NCI-H2171 treated with DMSO at 0.1 percent for 48 hours (cell line): ENCODE results near the gene PIM1.
"Not testable (repeated sequence)": the region's sequence is repeated elsewhere in the genome, so short reads cannot be mapped to it uniquely, and the experiment has no call there.

Experiments used
- DNase-seq: peaks from one replicate; lab custom pipeline; 2025; lab: John Stamatoyannopoulos, UW

The PIM1 gene

GRCh38 chr6:37188962-37189510 is 19.1 kb downstream of the PIM1 start:
- DNase-seq: no peak

GRCh38 chr6:37190159-37190535 is 20.2 kb downstream of the PIM1 start:
- DNase-seq: no peak

GRCh38 chr6:37192666-37193065 is 22.7 kb downstream of the PIM1 start:
- peak; percentile 79 for DNase-seq

GRCh38 chr6:37194886-37195285 is 24.9 kb downstream of the PIM1 start:
- DNase-seq: not testable (repeated sequence)

- DNase-seq: not testable (repeated sequence)
These were observed 26.5 kb downstream of the PIM1 start for GRCh38 chr6:37196451-37196850.

- no peak for DNase-seq
These were observed 30.1 kb downstream of the PIM1 start for GRCh38 chr6:37200085-37200484.

GRCh38 chr6:37201726-37202125 is 31.8 kb downstream of the PIM1 start:
- no peak for DNase-seq

GRCh38 chr6:37202788-37203491 is 33.0 kb downstream of the PIM1 start:
- peak; percentile 91 for DNase-seq

GRCh38 chr6:37204014-37204751 is 34.2 kb downstream of the PIM1 start:
- no peak for DNase-seq

- DNase-seq: peak; percentile 70
These were observed 35.4 kb downstream of the PIM1 start for GRCh38 chr6:37205175-37205996.

- no peak for DNase-seq
These were observed 36.0 kb downstream of the PIM1 start for GRCh38 chr6:37205997-37206340.

- no peak for DNase-seq
These were observed 36.7 kb downstream of the PIM1 start for GRCh38 chr6:37206622-37207021.

GRCh38 chr6:37207903-37208456 is 38.0 kb downstream of the PIM1 start:
- DNase-seq: peak; percentile 79

- no peak for DNase-seq
These were observed 38.8 kb downstream of the PIM1 start for GRCh38 chr6:37208793-37209192.

- no peak for DNase-seq
These were observed 39.7 kb downstream of the PIM1 start for GRCh38 chr6:37209461-37210205.

GRCh38 chr6:37210313-37210968 is 40.5 kb downstream of the PIM1 start:
- peak; percentile 84 for DNase-seq

GRCh38 chr6:37212268-37212667 is 42.3 kb downstream of the PIM1 start:
- no peak for DNase-seq

GRCh38 chr6:37218061-37218460 is 48.1 kb downstream of the PIM1 start:
- DNase-seq: no peak

GRCh38 chr6:37218511-37218910 is 48.6 kb downstream of the PIM1 start:
- DNase-seq: no peak

GRCh38 chr6:37221585-37222124 is 51.7 kb downstream of the PIM1 start:
- no peak for DNase-seq
